Astrocyte (in vitro differentiated cells and primary cell): ENCODE data around the gene GVQW3. TPM values are rescaled to one million over a fixed set of nuclear protein-coding genes. Genes with fewer than 3 reads are reported as not detected.

Experiments
- DNase-seq: peaks from one replicate; pipeline ENCODE4 v3.0.0-alpha.2; 2010; ENCODE audit warnings: low read depth
- FAIRE-seq: peaks from 2 replicates; lab custom pipeline; 2011; peaks lifted over from hg19 to GRCh38; lab: Jason Lieb, UNC
- H2AFZ ChIP-seq: 2 replicates; pipeline ENCODE4 v1.6.0; 2012; ENCODE audit warnings: low read depth, low read length, inconsistent platforms
- H3K27ac ChIP-seq: 2 replicates; pipeline ENCODE4 v1.5.1; 2011; ENCODE audit warnings: low read depth, low read length, inconsistent platforms
- H3K27me3 ChIP-seq: 2 replicates; pipeline ENCODE4 v1.6.0; 2011; ENCODE audit warnings: low read length, inconsistent platforms; ENCODE audit not compliant: insufficient read depth
- H3K36me3 ChIP-seq: 2 replicates; pipeline ENCODE4 v1.5.1; 2011; ENCODE audit warnings: low read length, inconsistent platforms; ENCODE audit not compliant: insufficient read depth
- H3K4me1 ChIP-seq: 2 replicates; pipeline ENCODE4 v1.5.1; 2011; ENCODE audit warnings: low read length, inconsistent platforms; ENCODE audit not compliant: insufficient read depth
- H3K4me2 ChIP-seq: 2 replicates; pipeline ENCODE4 v1.6.0; 2012; ENCODE audit warnings: low read length, inconsistent platforms
- H3K4me3 ChIP-seq: 2 replicates; pipeline ENCODE4 v1.5.1; 2011; ENCODE audit warnings: low read depth, mild to moderate bottlenecking, low read length, inconsistent platforms; ENCODE audit not compliant: insufficient read depth
- H3K79me2 ChIP-seq: 2 replicates; pipeline ENCODE4 v1.6.0; 2012; ENCODE audit warnings: mild to moderate bottlenecking, low read length, inconsistent platforms; ENCODE audit not compliant: insufficient read depth
- H3K9ac ChIP-seq: 2 replicates; pipeline ENCODE4 v1.6.0; 2012; ENCODE audit warnings: mild to moderate bottlenecking, low read length, inconsistent platforms
- H3K9me3 ChIP-seq: 2 replicates; pipeline ENCODE4 v1.5.1; 2012; ENCODE audit warnings: low read depth, mild to moderate bottlenecking, low read length, inconsistent platforms; ENCODE audit not compliant: insufficient read depth
- H4K20me1 ChIP-seq: 2 replicates; pipeline ENCODE4 v1.6.0; 2012; ENCODE audit warnings: low read length, inconsistent platforms; ENCODE audit not compliant: insufficient read depth
- H3K27ac Mint-ChIP-seq: one replicate; pipeline ENCODE4 v1.8.0; 2021; ENCODE audit warnings: mild to moderate bottlenecking, mixed read lengths; ENCODE audit not compliant: unreplicated experiment
- H3K27me3 Mint-ChIP-seq: one replicate; pipeline ENCODE4 v1.8.0; 2021; ENCODE audit warnings: low read depth, mixed read lengths; ENCODE audit not compliant: unreplicated experiment
- H3K36me3 Mint-ChIP-seq: one replicate; pipeline ENCODE4 v1.8.0; 2021; ENCODE audit warnings: low read depth, mixed read lengths; ENCODE audit not compliant: unreplicated experiment
- H3K4me1 Mint-ChIP-seq: one replicate; pipeline ENCODE4 v1.8.0; 2021; ENCODE audit warnings: low read depth, mixed read lengths; ENCODE audit not compliant: unreplicated experiment
- H3K4me3 Mint-ChIP-seq: one replicate; pipeline ENCODE4 v1.8.0; 2021; ENCODE audit warnings: mild to moderate bottlenecking, moderate library complexity, mixed read lengths; ENCODE audit not compliant: unreplicated experiment
- H3K9me3 Mint-ChIP-seq: one replicate; pipeline ENCODE4 v1.8.0; 2021; ENCODE audit warnings: mild to moderate bottlenecking, mixed read lengths; ENCODE audit not compliant: unreplicated experiment
- CTCF ChIP-seq: IDR thresholded peaks from 2 replicates; pipeline ENCODE4 v1.5.1; 2011; ENCODE audit warnings: low read depth, mild to moderate bottlenecking, inconsistent platforms, low read length, moderate library complexity; ENCODE audit not compliant: insufficient read depth
- EZH2 ChIP-seq: IDR thresholded peaks from 2 replicates; pipeline ENCODE4 v1.6.1; 2012; ENCODE audit warnings: mild to moderate bottlenecking, low read length, inconsistent platforms; ENCODE audit not compliant: insufficient read depth
- total RNA-seq: library from RNA; stranded (reverse); gene quantifications from 2 replicates; pipeline ENCODE4 v1.2.1, GENCODE V29; 2021

GVQW3 gene
- total RNA-seq, 1 donor from 2014 or later = 2.0 TPM

- H3K79me2 ChIP-seq = peaks cover 21% of the 10 kb centered on the region
- no peak overlapping the region for H3K4me2 ChIP-seq
- H3K36me3 ChIP-seq = no peaks in the 10 kb centered on the region
- no peak for FAIRE-seq
- no peaks in the 10 kb centered on the region for H3K9me3 ChIP-seq
- no peak overlapping the region for H3K4me3 ChIP-seq
- no peaks in the 10 kb centered on the region for H3K4me1 Mint-ChIP-seq
- no peak overlapping the region for H2AFZ ChIP-seq
- no peak overlapping the region for H3K9ac ChIP-seq
- H3K27me3 ChIP-seq = no peaks in the 10 kb centered on the region
- no peak overlapping the region for H3K4me3 Mint-ChIP-seq
- no peaks in the 10 kb centered on the region for H3K4me1 ChIP-seq
- TF ChIP-seq EZH2 = no peak
- peaks cover 10% of the 10 kb centered on the region for H4K20me1 ChIP-seq
- no peak overlapping the region for H3K27ac ChIP-seq
- peaks cover 3% of the 10 kb centered on the region for H3K36me3 Mint-ChIP-seq
- no peak overlapping the region for H3K27ac Mint-ChIP-seq
- H3K27me3 Mint-ChIP-seq = no peaks in the 10 kb centered on the region
- no peak for DNase-seq
- H3K9me3 Mint-ChIP-seq = no peaks in the 10 kb centered on the region
These were observed 19.3 kb upstream of the GVQW3 start for GRCh38 chr11:76361776-76362175.

DNA sequence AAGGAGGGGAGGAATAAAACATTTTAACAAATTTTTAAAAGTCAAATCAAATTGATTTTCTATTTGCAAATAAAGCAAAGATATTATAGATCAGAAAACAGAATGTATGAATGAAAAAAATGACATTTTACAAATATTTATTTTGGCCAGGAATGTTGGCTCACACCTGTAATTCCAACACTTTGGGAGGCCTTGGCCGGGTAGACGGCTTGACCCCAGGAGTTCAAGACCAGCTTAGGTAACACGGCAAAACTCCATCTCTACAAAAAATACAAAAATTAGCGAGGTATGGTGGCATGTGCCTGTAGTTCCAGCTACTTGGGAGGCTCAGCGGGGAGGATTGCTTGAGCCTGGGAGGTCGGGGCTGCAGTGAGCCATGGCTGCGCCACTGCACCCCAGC, 18.4 kb upstream of the GVQW3 start:
- no peaks in the 10 kb centered on the region for H3K27me3 ChIP-seq
- peaks cover 3% of the 10 kb centered on the region for H3K36me3 Mint-ChIP-seq
- H3K4me1 Mint-ChIP-seq = no peaks in the 10 kb centered on the region
- DNase-seq (no peak), FAIRE-seq (no peak)
- no peaks in the 10 kb centered on the region for H3K36me3 ChIP-seq
- no peak overlapping the region for H3K4me3 ChIP-seq
- no peak overlapping the region for H3K27ac Mint-ChIP-seq
- H2AFZ ChIP-seq = no peak overlapping the region
- no peak for TF ChIP-seq CTCF
- no peaks in the 10 kb centered on the region for H3K27me3 Mint-ChIP-seq
- H3K4me2 ChIP-seq = no peak overlapping the region
- H3K4me3 Mint-ChIP-seq = no peak overlapping the region
- H3K9me3 Mint-ChIP-seq = no peaks in the 10 kb centered on the region
- H3K4me1 ChIP-seq = no peaks in the 10 kb centered on the region
- H3K27ac ChIP-seq = no peak overlapping the region
- peaks cover 30% of the 10 kb centered on the region for H3K79me2 ChIP-seq
- H3K9ac ChIP-seq = no peak overlapping the region
- H3K9me3 ChIP-seq = no peaks in the 10 kb centered on the region
- peaks cover 17% of the 10 kb centered on the region for H4K20me1 ChIP-seq

DNA sequence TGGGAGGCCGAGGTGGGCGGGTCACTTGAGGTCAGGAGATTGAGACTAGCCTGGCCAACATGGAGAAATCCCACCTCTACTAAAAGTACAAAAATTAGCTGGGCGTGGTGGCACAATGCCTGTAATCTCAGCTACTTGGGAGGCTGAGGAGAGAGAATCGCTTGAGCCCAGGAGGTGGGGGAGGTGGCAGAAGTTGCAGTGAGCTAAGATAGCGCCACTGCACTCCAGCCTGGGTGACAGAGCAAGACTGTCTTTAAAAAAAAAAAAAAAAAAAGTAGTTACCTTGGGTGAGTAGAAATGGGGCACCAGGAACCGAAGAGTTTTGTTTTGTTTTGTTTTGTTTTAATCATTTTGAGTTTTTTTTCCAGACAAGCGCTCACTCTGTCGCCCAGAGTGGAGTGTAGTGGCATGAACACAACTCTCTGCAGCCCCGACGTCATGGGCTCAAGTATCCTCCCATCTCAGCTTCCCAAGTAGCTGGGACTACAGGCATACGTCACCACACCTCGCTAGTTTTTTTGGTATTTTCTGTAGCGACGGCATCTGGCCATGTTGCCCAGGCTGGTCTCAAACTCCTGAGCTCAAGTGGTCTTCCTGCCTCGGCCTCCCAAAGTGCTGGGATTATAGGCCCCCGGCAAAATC, 16.0 kb upstream of the GVQW3 start:
- FAIRE-seq (no peak), DNase-seq (no peak)
- H3K4me3 Mint-ChIP-seq = no peak overlapping the region
- H3K79me2 ChIP-seq = peaks cover 55% of the 10 kb centered on the region
- H3K4me3 ChIP-seq = no peak overlapping the region
- H4K20me1 ChIP-seq = peaks cover 37% of the 10 kb centered on the region
- no peaks in the 10 kb centered on the region for H3K4me1 Mint-ChIP-seq
- H3K36me3 Mint-ChIP-seq = no peaks in the 10 kb centered on the region
- no peak overlapping the region for H3K27ac ChIP-seq
- no peak overlapping the region for H2AFZ ChIP-seq
- no peaks in the 10 kb centered on the region for H3K9me3 Mint-ChIP-seq
- H3K27me3 ChIP-seq = no peaks in the 10 kb centered on the region
- no peak overlapping the region for H3K9ac ChIP-seq
- no peaks in the 10 kb centered on the region for H3K36me3 ChIP-seq
- H3K27ac Mint-ChIP-seq = no peak overlapping the region
- TF ChIP-seq EZH2 (no peak), CTCF (no peak)
- H3K4me1 ChIP-seq = no peaks in the 10 kb centered on the region
- no peaks in the 10 kb centered on the region for H3K27me3 Mint-ChIP-seq
- no peak overlapping the region for H3K4me2 ChIP-seq
- no peaks in the 10 kb centered on the region for H3K9me3 ChIP-seq
